GM18870 (cell line): ENCODE measurements around the gene SCO1.
"Not testable (repeated sequence)": the region's sequence is repeated elsewhere in the genome, so short reads cannot be mapped to it uniquely, and the experiment has no call there.

ENCODE experiments used
- ATAC-seq: cut with Tn5 transposase; IDR thresholded peaks from one replicate; pipeline ENCODE4 v1.9.1; 2021; ENCODE audit warnings: moderate library complexity; ENCODE audit not compliant: unreplicated experiment

The SCO1 gene

DNA sequence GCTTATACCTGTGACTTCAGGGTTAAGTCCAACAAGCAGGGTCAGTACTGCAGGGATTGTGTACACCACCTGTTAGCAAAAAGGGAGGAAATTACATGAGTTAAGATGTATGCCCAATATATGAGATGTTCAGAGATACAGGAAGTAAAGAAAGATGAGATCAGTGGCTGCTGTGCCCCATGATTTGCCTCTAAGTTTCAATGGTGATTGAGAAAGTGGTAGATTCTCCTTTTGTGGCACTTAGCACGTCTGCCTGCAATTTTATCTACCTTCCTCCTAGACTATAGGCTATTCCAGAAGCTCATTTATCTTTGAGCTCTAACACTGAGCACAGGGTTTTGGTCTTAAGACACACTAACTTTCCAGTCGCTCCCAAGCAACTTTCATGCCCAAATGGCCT, 28.9 kb upstream of the SCO1 start:
- no peak for ATAC-seq

DNA sequence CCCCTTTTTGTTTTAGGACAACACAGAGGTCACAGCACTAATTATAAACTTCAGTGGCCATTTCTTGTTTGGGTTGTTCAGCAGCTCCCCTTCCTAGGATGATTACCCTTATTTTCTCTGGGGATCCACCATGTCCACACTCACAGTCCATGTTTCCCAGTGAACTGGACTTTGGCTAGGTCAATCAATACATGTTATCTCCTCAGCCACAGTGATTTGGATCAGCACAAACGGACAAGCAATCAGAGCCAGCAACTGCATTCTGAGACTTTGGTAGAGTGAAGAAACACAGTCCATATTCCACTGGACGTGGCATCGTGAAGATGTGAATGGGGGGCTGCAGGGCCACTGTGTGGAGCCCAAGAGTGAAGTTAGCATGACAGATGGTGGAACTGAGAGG, 27.9 kb upstream of the SCO1 start:
- no peak for ATAC-seq

DNA sequence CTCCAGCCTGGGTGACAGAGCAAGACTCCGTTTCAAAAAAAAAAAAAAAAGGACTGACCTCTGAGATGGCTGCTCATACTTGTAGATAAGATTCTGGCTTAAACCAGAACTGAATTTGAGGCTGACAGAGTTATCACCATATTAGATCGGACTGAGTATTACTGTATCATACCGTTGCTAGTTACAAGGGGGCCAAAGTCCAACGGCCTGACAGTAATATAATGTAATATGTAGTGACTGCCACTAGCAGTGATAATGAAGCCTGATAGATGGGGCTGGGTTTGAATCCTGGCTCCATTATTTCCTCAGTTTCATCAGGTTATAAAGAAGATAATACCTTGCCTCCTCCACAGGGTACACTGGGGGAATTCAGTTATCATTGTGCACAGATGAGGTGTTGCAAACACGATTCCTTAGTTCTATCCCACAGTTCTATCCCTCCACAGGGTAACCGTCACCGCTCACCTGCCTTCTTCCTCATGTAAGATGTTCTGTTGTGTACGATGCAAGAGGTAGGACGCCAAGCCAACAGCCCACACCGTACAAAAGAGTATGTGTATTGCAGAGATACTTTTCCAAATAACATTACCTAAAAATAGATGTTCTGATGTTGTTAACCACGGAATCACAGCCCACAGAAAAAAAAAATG, 27.3 kb upstream of the SCO1 start:
- ATAC-seq = no peak

DNA sequence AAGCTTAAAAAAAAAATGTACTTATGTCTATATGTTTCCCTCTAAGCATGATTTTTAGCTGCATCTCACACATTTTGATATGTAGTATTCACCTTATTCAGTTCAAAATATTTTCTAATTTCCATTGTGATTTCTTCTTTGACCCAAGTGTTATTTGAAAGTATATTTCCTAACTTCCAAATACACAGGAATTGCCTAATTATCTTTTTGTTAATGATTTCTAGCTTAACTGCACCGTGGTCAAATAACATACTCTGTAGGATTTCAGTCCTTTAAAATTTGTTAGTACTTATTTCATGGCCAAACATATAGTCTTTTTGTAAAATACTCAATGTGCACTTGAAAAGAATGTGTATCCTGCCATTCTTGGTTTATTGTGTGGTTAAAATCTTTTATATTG, 21.2 kb upstream of the SCO1 start:
- ATAC-seq = no peak

DNA sequence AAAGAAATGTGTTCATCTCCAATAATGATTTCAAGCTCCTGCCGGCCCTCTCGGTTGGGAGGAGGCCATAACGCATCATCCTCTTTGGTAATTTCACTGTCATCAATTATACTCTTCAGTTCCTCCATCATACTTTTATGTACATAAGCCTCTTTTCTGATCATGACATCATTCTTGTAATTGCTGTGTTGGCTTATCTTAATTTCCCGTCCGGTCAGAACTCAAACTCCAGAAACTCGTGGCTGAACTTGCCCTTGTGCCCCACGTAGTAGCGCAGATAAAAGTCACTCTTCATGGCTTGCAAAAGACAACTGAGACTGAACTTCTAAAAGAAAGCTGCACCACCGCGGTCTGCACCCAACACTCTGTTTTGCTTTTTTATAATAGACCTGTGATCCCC, 18.9 kb upstream of the SCO1 start:
- no peak for ATAC-seq

DNA sequence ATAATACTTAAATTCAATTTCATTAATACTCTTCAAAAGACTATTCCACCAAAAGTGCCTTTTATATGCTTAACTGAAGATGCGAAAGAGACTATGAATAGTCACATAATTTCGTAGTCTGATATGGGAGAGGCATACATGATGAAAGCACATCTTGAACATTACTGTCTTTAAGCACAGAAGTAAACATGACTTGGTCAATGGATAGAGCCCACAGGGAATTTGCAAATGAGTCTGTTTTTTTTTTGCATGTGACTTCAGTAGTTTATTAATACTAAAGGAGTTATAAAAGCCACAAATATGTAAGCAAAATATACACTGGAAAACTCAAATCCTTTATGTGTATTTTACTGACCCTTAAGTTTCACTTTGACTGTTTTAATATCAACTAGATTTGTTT, 16.0 kb upstream of the SCO1 start:
- ATAC-seq = no peak

DNA sequence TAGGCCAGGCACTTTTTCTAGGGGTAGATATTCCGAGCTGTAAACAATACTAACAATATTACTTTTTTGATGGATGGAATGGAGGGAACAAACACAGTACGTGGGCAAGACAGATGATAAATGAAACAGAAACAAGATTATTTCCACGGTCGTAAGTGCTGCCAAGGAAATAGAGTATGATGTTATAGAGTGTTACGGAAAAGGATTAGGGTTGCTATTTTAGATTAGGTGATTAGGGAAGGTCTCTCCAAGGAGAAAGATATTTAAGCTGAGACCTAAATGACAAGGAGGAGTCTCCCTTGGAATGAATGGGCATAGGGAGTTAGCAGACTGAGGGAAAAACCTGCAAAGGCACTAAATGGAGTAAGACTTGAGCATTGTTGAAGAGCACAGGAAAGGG, 8.4 kb upstream of the SCO1 start:
- ATAC-seq = no peak

DNA sequence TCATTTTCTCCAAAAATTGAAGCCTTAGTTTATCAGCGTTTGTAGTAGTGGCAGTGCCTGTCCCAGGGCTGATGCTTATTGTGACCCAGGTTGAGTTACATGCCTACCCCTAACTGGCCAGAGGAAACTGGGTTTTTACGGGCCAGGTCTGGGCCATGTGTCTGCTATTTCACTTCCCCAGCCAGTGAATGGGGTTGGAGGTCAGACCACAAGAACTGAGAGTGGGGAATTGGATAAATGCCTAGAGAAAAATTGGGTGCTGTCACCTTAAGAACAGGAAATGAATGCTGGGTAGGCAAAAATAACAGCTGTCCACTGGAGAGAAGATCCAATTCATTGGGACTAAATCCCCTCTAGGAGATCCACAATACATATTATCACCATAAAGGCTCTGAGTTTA, 5.2 kb upstream of the SCO1 start:
- no peak for ATAC-seq

DNA sequence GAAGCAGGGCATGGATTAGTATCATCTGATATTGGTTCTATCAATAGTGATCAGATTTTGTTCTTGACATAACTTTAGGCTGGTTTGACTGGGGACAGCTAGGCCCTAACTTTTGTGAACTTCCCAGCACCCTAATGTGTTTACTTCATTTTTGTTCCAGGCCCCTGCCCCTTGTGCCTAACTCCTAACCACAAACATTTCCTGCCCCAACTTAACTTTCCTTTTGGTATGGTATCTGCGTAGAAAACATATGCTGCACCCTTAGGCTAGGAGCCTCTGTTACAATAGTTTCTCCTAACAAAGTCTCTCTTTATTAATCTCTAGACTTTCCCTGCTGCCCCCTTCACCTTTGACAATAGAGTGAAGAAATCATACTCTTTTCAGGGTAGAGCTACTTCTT, 2.5 kb upstream of the SCO1 start:
- ATAC-seq = no peak

DNA sequence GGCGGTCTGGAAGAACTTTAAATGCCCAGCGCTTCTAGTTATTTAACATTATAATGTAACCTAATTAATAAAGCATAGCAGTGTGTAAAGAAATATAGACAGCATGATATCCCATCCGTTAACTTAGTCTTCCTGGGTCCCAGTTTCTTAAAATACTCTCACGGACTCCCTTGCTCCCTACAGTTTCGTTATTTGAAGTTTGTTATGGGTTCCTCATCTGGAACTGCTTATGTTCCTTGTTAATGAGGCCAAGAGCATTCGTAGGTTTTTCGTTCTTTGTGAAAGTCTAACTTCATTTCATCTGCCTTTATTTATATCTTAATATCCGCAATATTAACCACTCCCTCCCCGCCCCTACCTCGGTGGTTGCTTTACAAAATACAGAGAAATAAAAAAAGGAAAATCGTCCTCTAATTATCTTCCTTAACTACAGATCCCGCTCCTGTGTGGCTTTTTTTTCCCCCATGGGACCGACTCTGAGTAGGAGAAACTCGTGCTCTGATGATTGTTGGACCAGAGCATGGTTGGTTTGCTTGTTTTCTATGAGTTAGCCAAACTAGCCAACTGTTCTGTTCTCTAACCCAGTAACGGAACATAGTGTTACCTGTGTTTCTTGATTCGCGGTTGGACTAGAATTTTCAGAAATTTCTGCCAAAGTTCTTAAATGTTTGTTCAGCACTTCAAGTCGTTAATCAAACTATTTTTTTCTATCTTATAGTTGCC, 924 bp upstream of the SCO1 start:
- no peak for ATAC-seq

DNA sequence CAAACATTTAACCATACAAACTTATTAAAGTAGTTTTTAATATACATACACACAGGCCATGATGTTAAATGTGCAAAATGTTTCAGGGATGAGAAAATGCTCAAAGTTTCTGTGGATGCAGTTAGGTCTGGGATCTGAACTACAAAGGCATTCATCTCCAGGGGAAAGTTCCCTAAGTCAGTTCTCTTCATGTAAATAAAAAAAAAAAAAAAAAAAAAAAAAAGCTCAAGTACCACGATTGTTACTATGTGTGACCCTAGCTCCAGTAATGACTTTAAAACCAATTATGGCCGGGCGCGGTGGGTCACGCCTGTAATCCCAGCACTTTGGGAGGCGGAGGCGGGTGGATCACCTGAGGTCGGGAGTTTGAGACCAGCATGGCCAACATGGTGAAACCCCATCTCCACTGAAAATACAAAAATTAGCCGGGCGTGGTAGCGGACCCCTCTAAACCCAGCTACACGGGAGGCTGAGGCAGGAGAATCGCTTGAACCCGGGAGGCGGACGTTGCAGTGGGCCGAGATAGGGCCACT, 1.4 kb downstream of the SCO1 start:
- not testable (repeated sequence) for ATAC-seq

DNA sequence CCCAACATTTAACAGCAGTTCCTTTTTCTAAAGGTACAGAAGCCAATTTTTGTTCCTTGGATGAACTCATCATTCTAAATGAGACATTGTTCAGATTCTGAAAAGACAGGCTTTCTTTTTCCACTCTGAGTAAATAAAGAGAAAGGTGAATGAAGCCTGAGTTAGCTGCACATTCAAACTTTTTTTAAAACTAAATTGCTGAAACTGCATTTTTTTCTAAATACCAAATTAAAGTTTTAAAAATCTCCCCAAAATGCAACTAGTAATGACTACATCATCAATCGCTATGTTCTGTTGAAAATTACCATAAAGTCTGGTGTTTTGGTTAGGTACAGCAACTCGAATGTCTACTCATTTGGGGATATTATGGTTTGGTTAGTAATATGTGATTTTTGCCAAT, 9.8 kb downstream of the SCO1 start:
- ATAC-seq = no peak

DNA sequence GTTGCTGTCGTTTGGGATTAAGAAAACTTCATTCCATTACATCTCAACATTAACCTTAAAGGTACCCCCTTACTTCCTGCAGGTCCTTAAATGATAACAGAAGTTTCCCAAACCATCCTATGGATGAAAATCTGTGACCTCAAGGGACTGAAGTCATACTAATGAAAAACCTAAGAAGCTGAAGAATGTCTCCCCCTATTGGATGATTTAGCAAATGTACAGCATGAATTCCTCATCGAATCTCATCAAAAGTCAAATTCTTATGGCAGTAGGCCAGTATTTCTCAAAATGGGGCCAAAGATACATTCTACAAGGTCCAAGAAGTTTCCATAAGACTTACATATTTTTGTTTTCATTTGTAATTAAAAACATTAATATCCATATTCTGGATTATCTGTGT, 13.5 kb downstream of the SCO1 start:
- ATAC-seq = no peak

DNA sequence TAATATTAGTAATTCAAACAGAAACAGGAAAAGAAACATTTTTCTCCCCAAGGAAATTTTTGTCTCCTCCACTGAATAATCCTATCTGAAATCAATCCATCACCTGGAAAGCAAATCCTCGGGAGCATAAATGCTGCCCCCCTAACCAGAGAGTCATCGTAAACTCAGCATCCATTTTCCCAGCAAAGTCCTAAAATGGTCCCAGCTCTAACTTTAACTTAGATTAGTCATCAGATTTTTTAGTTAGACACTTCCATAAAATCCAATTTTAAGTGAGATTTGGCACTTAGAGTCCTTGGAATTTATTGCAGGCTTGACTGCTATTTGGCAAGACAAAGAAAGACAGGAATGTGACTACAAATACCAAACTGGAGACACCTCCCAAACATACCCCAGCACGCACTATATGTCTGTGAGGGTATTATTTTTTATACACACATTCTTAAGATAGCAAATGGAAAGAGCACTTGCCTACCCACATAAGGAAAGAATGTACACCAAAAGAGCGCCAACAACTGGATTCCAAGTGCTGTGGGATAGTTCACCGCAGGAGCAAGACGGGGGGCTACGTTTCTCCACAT, 15.4 kb downstream of the SCO1 start:
- ATAC-seq = no peak

DNA sequence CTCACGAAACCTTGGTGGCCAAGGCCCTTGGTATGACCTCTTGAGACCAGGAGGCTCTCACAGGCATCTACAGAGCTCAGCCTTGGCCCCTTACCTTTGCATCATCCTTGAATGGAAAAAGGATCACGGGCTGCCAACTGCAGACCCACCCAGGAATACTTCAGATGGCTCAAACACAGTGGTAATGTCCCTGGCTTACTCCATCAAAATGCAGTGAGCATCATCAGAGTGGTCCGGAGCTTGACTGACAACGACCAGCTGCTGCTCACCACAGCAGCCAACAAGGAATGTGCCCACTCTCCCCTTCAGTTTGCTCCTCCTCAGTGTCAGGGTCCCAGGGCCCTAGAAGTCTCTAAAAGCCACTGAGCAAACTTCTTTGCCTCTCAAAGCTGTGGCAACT, 22.6 kb downstream of the SCO1 start:
- no peak for ATAC-seq

DNA sequence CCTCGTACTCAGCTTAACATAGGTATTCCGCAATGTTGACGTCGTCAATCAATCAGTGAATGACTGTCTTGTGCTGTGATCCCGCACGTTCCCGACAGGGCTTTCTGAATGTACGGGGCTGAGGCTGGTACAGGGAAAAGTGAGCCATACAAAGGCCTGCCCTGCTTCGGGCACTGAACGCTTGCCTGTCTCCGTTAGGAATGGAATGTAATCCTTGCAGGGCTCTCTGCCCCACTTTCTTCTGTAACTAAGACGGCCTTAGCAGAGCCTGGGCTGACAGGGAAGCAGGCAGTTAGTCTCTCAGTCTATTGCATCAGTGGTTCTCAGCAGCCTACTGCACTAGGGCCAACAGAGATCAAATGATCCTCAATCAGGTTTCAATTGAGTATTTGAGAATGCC, 24.0 kb downstream of the SCO1 start:
- no peak for ATAC-seq

DNA sequence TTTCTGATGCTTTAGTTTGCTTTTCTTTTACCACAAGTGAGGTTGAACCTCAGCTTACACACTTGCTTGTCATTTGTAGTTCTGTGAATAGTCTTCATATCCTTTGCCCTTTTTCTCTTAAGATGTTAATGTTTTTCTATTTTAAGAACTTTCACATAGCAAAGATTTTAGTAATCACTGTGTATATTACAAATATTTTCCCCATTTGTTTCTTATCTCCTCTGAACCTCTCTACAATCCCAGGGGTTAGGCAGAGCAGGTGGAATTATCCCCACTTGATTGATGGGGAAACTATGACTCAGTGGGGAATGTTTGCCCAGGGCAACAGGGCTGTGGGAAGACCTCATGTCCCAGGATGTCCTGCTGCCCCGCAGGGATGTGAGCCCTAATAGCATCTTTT, 28.6 kb downstream of the SCO1 start:
- no peak for ATAC-seq

DNA sequence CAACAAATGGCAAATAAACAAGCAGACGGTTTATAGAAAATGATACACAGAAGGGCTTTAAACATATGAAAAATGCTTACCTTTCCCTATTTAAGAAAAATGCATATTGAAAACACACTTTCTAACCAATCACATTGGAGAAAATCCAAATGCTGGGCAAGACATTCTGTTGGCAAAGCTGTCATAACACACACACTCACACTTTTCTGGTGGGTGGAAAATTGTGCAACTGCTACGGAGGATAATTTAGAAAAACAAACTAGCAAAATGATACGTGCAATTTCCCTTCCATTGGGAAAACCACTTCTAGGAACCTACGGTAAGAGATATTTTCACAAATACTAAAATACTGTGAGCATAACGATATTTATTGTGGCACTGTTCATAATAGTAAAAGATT, 30.4 kb downstream of the SCO1 start:
- no peak for ATAC-seq

DNA sequence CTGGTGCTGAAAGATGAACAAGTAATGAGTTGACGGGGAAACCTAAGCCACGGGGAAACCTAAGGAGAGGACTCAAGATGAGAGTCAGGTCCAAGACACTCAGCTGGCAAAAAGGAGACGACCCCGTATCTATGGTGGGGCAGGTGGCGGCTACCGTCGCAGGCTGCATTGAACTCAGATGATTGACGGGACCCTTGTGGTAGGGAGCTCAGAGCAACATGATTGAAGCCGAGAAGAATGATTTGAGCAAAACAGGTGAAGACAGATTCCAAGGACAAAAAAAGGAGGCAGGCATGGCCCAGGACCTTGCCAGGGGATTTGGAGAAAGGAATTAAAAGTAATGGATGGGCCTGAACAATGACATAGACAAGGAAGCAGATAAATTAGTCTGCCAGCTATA, 32.8 kb downstream of the SCO1 start:
- no peak for ATAC-seq

DNA sequence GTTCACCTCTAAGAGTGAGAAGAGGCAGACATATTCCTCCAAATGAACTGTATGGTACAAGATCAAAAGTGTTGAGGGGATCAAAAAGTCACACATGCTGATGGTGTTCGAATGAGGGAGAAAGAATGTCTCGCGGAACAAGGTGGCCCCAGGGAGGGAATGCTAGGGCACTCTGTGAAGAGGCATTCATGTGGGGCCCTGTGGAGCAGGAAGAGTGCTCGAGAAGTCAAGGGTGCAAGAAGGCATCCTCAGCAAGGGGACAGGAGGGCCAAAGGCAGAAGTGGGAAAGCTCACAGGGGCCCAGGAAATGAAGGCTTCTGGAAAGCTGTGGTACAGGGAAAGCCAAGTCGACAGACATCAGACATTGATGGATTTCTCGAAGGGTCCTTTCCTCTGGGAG, 34.1 kb downstream of the SCO1 start:
- ATAC-seq = no peak

DNA sequence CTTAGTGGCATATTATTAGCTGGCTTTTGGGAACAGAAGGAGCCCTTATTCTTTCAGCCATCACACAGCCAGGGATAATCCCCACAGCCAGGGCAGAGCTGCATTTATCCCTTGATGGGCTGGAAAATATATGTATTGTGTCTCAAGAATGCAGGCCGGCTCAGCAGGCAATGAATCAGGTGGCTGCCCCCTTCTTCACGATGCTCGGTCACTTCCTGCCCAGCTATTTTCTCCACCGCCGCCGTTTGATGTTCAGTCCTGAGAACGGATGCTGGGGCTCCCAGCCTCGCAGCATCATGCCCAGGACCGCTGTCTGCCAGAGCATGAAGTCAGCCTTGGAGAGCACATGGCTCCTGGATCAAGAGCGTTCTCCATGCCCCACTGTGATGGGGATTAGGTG, 35.9 kb downstream of the SCO1 start:
- ATAC-seq = no peak

DNA sequence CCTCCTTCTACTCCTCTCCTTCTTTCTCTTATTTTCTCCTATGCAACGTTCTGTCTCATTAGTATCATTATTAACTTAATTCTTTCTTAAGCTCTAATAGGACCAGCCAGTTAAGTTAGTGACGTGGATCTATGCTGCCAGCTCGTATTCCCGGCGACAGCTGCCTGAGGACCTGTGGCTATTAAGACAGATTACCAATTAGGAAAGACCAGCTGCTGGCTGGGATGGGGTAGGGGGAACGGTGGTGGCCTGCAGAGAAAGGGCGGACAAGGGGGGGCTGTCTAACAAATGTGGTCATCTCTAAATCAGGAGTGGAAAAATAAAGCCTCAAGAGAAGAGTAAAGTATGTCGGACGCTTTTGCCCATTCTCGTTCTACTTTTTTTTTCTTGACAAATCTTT, 39.5 kb downstream of the SCO1 start:
- ATAC-seq = no peak
